ENCODE results near the gene TTC34. TPM values are rescaled to one million over a fixed set of nuclear protein-coding genes. Genes with fewer than 3 reads are reported as not detected.

The TTC34 gene
- total RNA-seq, 1 experiment from 2014 or later: 0.92 TPM

DNA sequence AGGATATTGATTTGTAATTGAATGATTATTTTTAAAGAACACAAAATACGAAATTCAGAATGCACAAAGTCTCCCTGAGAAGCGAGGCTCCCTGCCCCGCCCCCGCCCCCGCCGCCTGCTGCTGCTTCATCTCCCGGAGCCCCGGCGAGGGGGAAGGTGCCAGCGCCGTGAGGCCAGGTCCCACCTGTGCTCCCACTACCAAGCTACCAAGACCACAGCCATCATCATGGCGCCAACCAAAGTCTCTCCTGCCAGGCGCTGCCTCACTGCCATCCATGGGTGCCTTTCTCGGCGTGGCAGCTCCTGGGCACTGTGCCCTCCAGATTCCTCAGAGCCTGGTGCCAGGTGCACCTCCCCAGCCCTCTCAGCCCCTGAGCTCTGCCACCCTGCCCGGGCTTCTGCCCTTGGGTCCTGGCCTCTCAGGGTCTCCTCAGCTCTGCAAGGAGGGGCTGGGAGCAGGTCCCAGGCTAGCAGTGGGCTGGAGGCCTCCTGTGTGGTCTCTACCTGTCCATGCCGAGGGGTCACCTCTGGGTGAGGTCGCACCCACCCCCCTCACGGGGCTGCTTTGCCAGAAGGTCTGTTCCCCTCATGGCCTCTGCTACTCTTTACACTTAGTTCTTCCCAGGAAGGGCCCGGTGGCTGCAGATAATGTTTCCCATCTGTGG lies 29.4 kb upstream of the TTC34 start:
- H3K4me2 ChIP-seq (ENCODE audit: insufficient read depth, insufficient read length, low read length): no peak overlapping the region

More for the DNA sequence above, 29.4 kb upstream of the TTC34 start:
- no peak for DNase-seq
- Histone ChIP-seq H3K27ac (ENCODE audit: insufficient read length, low read depth, low read length) (no peak overlapping the region), H3K4ac (ENCODE audit: low read depth, low read length) (no peak overlapping the region), H2AK5ac (ENCODE audit: insufficient read length, low read length) (no peak overlapping the region), H2AFZ (ENCODE audit: low read length) (no peak overlapping the region), H2BK15ac (ENCODE audit: low read depth, low read length) (no peak overlapping the region), H2BK5ac (ENCODE audit: insufficient read length, low read length) (no peak overlapping the region), H3K27me3 (ENCODE audit: insufficient read depth, low read length) (no peaks in the 10 kb centered on the region), H3K56ac (ENCODE audit: insufficient read length, low read depth, low read length) (no peak overlapping the region), H3K4me1 (ENCODE audit: insufficient read depth, low read length) (no peaks in the 10 kb centered on the region), H3K18ac (ENCODE audit: insufficient read length, low read depth, low read length) (no peak overlapping the region), H4K20me1 (ENCODE audit: control insufficient read depth, insufficient read depth, insufficient read length) (no peaks in the 10 kb centered on the region), H4K8ac (replicated peaks; ENCODE audit: insufficient read length, low read depth, low read length) (no peak overlapping the region), H3T11ph (ENCODE audit: low read length) (no peak overlapping the region), H2BK12ac (ENCODE audit: insufficient read length, low read depth, low read length) (no peak overlapping the region), H2BK120ac (ENCODE audit: low read depth, low read length, poor library complexity, severe bottlenecking) (no peak overlapping the region), H3K9me3 (ENCODE audit: control insufficient read depth, low read depth, low read length) (peaks cover 91% of the 10 kb centered on the region), H3K23me2 (ENCODE audit: insufficient read length, low read depth, low read length, poor library complexity, severe bottlenecking) (no peaks in the 10 kb centered on the region), H3K9ac (ENCODE audit: extremely low read depth, insufficient read length, low read length) (no peak overlapping the region), H4K91ac (ENCODE audit: insufficient read length, low read depth, low read length) (no peak overlapping the region), H3K79me2 (ENCODE audit: insufficient read depth, low read length) (no peaks in the 10 kb centered on the region), H3K23ac (ENCODE audit: insufficient read length, low read depth, low read length) (no peak overlapping the region), H3K14ac (ENCODE audit: insufficient read depth, low read length) (no peak overlapping the region; the same call in 1 of the 2 replicates), H4K5ac (ENCODE audit: insufficient read length, low read depth, low read length) (no peak overlapping the region), H2BK20ac (ENCODE audit: low read depth, low read length, poor library complexity, severe bottlenecking) (no peak overlapping the region), H3K79me1 (ENCODE audit: insufficient read depth, low read depth, low read length, poor library complexity, severe bottlenecking) (no peaks in the 10 kb centered on the region)
- no CpG with 5 or more reads among the region's 20 CpGs for WGBS (ENCODE audit: extremely low coverage, insufficient read length, low lambda C conversion rate)
- TF ChIP-seq, protein P1, sequence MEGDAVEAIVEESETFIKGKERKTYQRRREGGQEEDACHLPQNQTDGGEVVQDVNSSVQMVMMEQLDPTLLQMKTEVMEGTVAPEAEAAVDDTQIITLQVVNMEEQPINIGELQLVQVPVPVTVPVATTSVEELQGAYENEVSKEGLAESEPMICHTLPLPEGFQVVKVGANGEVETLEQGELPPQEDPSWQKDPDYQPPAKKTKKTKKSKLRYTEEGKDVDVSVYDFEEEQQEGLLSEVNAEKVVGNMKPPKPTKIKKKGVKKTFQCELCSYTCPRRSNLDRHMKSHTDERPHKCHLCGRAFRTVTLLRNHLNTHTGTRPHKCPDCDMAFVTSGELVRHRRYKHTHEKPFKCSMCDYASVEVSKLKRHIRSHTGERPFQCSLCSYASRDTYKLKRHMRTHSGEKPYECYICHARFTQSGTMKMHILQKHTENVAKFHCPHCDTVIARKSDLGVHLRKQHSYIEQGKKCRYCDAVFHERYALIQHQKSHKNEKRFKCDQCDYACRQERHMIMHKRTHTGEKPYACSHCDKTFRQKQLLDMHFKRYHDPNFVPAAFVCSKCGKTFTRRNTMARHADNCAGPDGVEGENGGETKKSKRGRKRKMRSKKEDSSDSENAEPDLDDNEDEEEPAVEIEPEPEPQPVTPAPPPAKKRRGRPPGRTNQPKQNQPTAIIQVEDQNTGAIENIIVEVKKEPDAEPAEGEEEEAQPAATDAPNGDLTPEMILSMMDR (conservative IDR thresholded peaks at IDR 0.05): no peak
- H3K36me3 Mint-ChIP-seq (ENCODE audit: insufficient read depth in 1 of 3, low read depth in 3 of 3): peaks cover 3 to 7% (median 4%) of the 10 kb centered on the region in 3 experiments; a peak in 3 of 7 replicates
- H3K9me3 Mint-ChIP-seq: peaks cover 39 to 95% of the 10 kb centered on the region in 2 experiments
- no peak overlapping the region for H3K4me3 Mint-ChIP-seq
- H3K4me1 Mint-ChIP-seq: no peaks in the 10 kb centered on the region
- no peak overlapping the region for H3K27ac Mint-ChIP-seq
- no peaks in the 10 kb centered on the region for H3K27me3 Mint-ChIP-seq (ENCODE audit: low read depth)

Data from H9 (cell line).